HepG2 (cell line): ENCODE measurements around the gene KRTAP1-5. TPM values are rescaled to one million over a fixed set of nuclear protein-coding genes. Genes with fewer than 3 reads are reported as not detected.

ENCODE experiments used
- ATAC-seq: fragments of 200-7000 bp; cut with Tn5 transposase; 3 replicates; pipeline ENCODE4 v1.9.1; 2020; ENCODE audit warnings: mild to moderate bottlenecking, moderate library complexity
- BruUV-seq: library from RNA; stranded (reverse); fragments of 400-500 nt; replicated peaks from 2 replicates; lab custom pipeline; 2021; lab: Mats Ljungman, UMichigan
- CTCF ChIA-PET: fragments of 300-600 bp; formaldehyde crosslinking; extraction: SDS; loops from one replicate; lab custom pipeline; 2021; ENCODE audit warnings: low total read pairs, inconsistent platforms, low intra/inter-chr PET ratio; lab: Yijun Ruan, JAX
- POLR2A ChIA-PET: fragments of 350-600 bp; sonication (Branson Sonifier 250); formaldehyde crosslinking; loops from one replicate; lab custom pipeline; 2020; ENCODE audit warnings: antibody characterized with exemption, inconsistent platforms; lab: Yijun Ruan, JAX
- DNase-seq: peaks from one replicate; pipeline ENCODE4 v3.0.0-alpha.2; 2015; ENCODE audit warnings: low spot score
- FAIRE-seq: peaks from 3 replicates; lab custom pipeline; 2011; peaks lifted over from hg19 to GRCh38; lab: Jason Lieb, UNC
- H2AFZ ChIP-seq: one replicate; pipeline ENCODE4 v1.6.1; 2011; ENCODE audit warnings: low read length, inconsistent platforms
- H3K27ac ChIP-seq: fragments of 300-600 bp; 3 replicates; pipeline ENCODE4 v1.8.0; 2011; ENCODE audit warnings: mixed run types, mild to moderate bottlenecking, mixed read lengths, low read length, inconsistent platforms; ENCODE audit not compliant: insufficient read depth; ENCODE audit errors: extremely low read length
- H3K27me3 ChIP-seq, 2 experiments: fragments of 200-600 bp in 1 of 2; 2 replicates in 1 of 2; 3 replicates in 1 of 2; pipeline versions ENCODE4 v1.6.0 to v1.8.0; 2011; ENCODE audit warnings: low read length in 2 of 2, mild to moderate bottlenecking in 2 of 2, moderate library complexity in 2 of 2, inconsistent platforms in 1 of 2; ENCODE audit not compliant: insufficient read depth in 2 of 2, control insufficient read depth in 1 of 2
- H3K36me3 ChIP-seq, 2 experiments: fragments of 200-600 bp in 1 of 2; replicated peaks in 1 of 2; 2 replicates in 1 of 2; 3 replicates in 1 of 2; pipeline versions ENCODE4 v1.5.1 to v1.8.0; 2011; ENCODE audit warnings: low read length in 2 of 2, inconsistent platforms in 1 of 2; ENCODE audit not compliant: insufficient read depth in 2 of 2, control insufficient read depth in 1 of 2
- H3K4me1 ChIP-seq: 2 replicates; pipeline ENCODE4 v1.5.1; 2012; ENCODE audit warnings: low read length, inconsistent platforms; ENCODE audit not compliant: insufficient read depth
- H3K4me2 ChIP-seq: 2 replicates; pipeline ENCODE4 v1.6.0; 2011; ENCODE audit warnings: low read depth, low read length, inconsistent platforms
- H3K4me3 ChIP-seq, 3 experiments: fragments of 200-600 bp in 1 of 3; sonication (generic), shearing (Covaris generic) in 1 of 3; replicated peaks in 1 of 3; 2 replicates each; pipeline ENCODE4 v1.5.1; 2011 to 2016; ENCODE audit warnings: low read length in 3 of 3, inconsistent platforms in 2 of 3, low read depth in 2 of 3, mild to moderate bottlenecking in 2 of 3, control low read depth in 1 of 3, mixed read lengths in 1 of 3; ENCODE audit not compliant: insufficient read depth in 1 of 3
- H3K79me2 ChIP-seq: one replicate; pipeline ENCODE4 v1.6.1; 2011; ENCODE audit warnings: low read length, inconsistent platforms; ENCODE audit not compliant: insufficient read depth
- H3K9ac ChIP-seq: 2 replicates; pipeline ENCODE4 v1.6.0; 2011; ENCODE audit warnings: mild to moderate bottlenecking, low read depth, low read length, inconsistent platforms; ENCODE audit not compliant: insufficient read depth
- H3K9me3 ChIP-seq: 2 replicates; pipeline ENCODE4 v1.5.1; 2012; ENCODE audit warnings: mild to moderate bottlenecking, low read length
- H4K20me1 ChIP-seq: 2 replicates; pipeline ENCODE4 v1.6.0; 2011; ENCODE audit warnings: inconsistent platforms, mild to moderate bottlenecking, low read length, moderate library complexity; ENCODE audit not compliant: insufficient read depth
- E2F1 ChIP-seq: sonication (generic); formaldehyde crosslinking; IDR thresholded peaks from 2 replicates; pipeline ENCODE4 v1.5.0; 2020; ENCODE audit warnings: missing genetic modification reagents
- EHMT2 ChIP-seq: fragments of 200-600 bp; sonication (generic); IDR thresholded peaks from 2 replicates; pipeline ENCODE4 v1.7.0; 2017; ENCODE audit warnings: antibody characterized with exemption, low read depth, low read length, borderline replicate concordance
- ELF4 ChIP-seq: sonication (generic); formaldehyde crosslinking; IDR thresholded peaks from 2 replicates; pipeline ENCODE4 v1.5.0; 2020; ENCODE audit warnings: missing genetic modification reagents, mild to moderate bottlenecking, moderate library complexity, borderline replicate concordance
- FOXA1 ChIP-seq, 2 experiments: fragments of 450-650 bp in 1 of 2; sonication (generic) in 1 of 2; formaldehyde crosslinking in 1 of 2; IDR thresholded peaks; 2 replicates each; pipeline versions ENCODE4 v1.4.0 to v1.6.1; 2016 to 2020; ENCODE audit warnings: missing genetic modification reagents in 1 of 2
- HIVEP1 ChIP-seq: sonication (generic); formaldehyde crosslinking; IDR thresholded peaks from 2 replicates; pipeline ENCODE4 v1.4.0; 2020; ENCODE audit warnings: mild to moderate bottlenecking, missing genetic modification reagents
- KAT2B ChIP-seq: fragments of 150-350 bp; IDR thresholded peaks from 2 replicates; pipeline ENCODE4 v1.6.1; 2014; ENCODE audit warnings: low read depth, low read length, borderline replicate concordance
- PRDM15 ChIP-seq: sonication (generic); formaldehyde crosslinking; IDR thresholded peaks from 2 replicates; pipeline ENCODE4 v1.4.0; 2020; ENCODE audit warnings: missing genetic modification reagents
- SETDB1 ChIP-seq: sonication (generic); formaldehyde crosslinking; IDR thresholded peaks from 2 replicates; pipeline ENCODE4 v1.5.1; 2020; ENCODE audit warnings: missing genetic modification reagents, mild to moderate bottlenecking, borderline replicate concordance
- SUZ12 ChIP-seq: fragments of 150-350 bp; IDR thresholded peaks from 2 replicates; pipeline ENCODE4 v1.6.1; 2014; ENCODE audit warnings: low read depth, low read length
- TGIF2 ChIP-seq: IDR thresholded peaks from 2 replicates; pipeline ENCODE4 v1.6.1; 2016; ENCODE audit warnings: control low read depth, missing compliant biosample characterization
- ZFP36L2 ChIP-seq: sonication (generic); formaldehyde crosslinking; IDR thresholded peaks from 2 replicates; pipeline ENCODE4 v1.4.0; 2020; ENCODE audit warnings: missing genetic modification reagents
- ZNF317 ChIP-seq: sonication (generic); formaldehyde crosslinking; IDR thresholded peaks from 2 replicates; pipeline ENCODE4 v1.5.0; 2020; ENCODE audit warnings: mild to moderate bottlenecking, missing genetic modification reagents
- ZNF33A ChIP-seq: sonication (generic); formaldehyde crosslinking; IDR thresholded peaks from 2 replicates; pipeline ENCODE4 v1.5.1; 2020; ENCODE audit warnings: missing genetic modification reagents, mild to moderate bottlenecking, moderate library complexity, borderline replicate concordance
- ZNF563 ChIP-seq: sonication (generic); formaldehyde crosslinking; IDR thresholded peaks from 2 replicates; pipeline ENCODE4 v1.8.0; 2022; ENCODE audit warnings: mild to moderate bottlenecking, moderate library complexity, missing genetic modification reagents
- ZNF713 ChIP-seq: sonication (generic); formaldehyde crosslinking; IDR thresholded peaks from 2 replicates; pipeline ENCODE4 v1.4.0; 2020; ENCODE audit warnings: mild to moderate bottlenecking, missing genetic modification reagents
- ZNF747 ChIP-seq: sonication (generic); formaldehyde crosslinking; IDR thresholded peaks from 2 replicates; pipeline ENCODE4 v1.8.1; 2023; ENCODE audit warnings: missing genetic modification reagents, mild to moderate bottlenecking, borderline replicate concordance
- ZNF773 ChIP-seq: sonication (generic); formaldehyde crosslinking; IDR thresholded peaks from 2 replicates; pipeline ENCODE4 v1.4.0; 2020; ENCODE audit warnings: missing genetic modification reagents, borderline replicate concordance
- ZSCAN29 ChIP-seq: sonication (generic); formaldehyde crosslinking; conservative IDR thresholded peaks from 2 replicates; pipeline ENCODE4 v1.4.0; 2020; ENCODE audit warnings: mild to moderate bottlenecking, missing genetic modification reagents
- in situ Hi-C: cut with HindIII; loops from 2 replicates; pipeline ENCODE4 v1.10.0; 2017; ENCODE audit warnings: low pct_unique_long_range_greater_than_20kb; ENCODE audit not compliant: extremely low pct_ligation_motif_present
- intact Hi-C: fragments of 100-400 bp; cut with micrococcal nuclease; formaldehyde crosslinking; loops from one replicate; pipeline ENCODE4 v1.10.0; 2022; ENCODE audit not compliant: unreplicated experiment
- polyA plus RNA-seq, 8 experiments: library from polyadenylated mRNA; depleted of rRNA in 3 of 8; stranded (reverse) in 7 of 8; unstranded in 1 of 8; fragments of >200 nt; fragmentation: Illumina TruSeq in 4 of 8; extraction: Trizol in 4 of 8; gene quantifications; 2 replicates each; pipeline versions ENCODE4 v1.2.1 to v1.2.3, GENCODE V29; 2011 to 2016; ENCODE audit warnings: low read depth in 4 of 8, missing spikeins in 1 of 8, mixed read lengths in 1 of 8; ENCODE audit not compliant: insufficient read depth in 1 of 8
- total RNA-seq, 5 experiments: library from RNA; depleted of rRNA; stranded (reverse); fragments of >200 nt; fragmentation: Illumina TruSeq; extraction: Trizol; gene quantifications; 2 replicates each; pipeline ENCODE4 v1.2.3, GENCODE V29; 2016; ENCODE audit warnings: low read depth in 1 of 5
- TF ChIP-seq, protein P1 (sequence below): sonication (generic); formaldehyde crosslinking; IDR thresholded peaks from 2 replicates; pipeline ENCODE4 v1.4.0; 2020; ENCODE audit warnings: missing genetic modification reagents; ENCODE audit errors: not compliant biosample characterization
- TF ChIP-seq, protein P2 (sequence below): sonication (generic); formaldehyde crosslinking; IDR thresholded peaks from 2 replicates; pipeline ENCODE4 v1.4.0; 2020; ENCODE audit warnings: missing genetic modification reagents

The KRTAP1-5 gene
- total and polyA plus RNA-seq, 2 of the 13 experiments (the other 11 are each of a cell fraction or from before 2014, with no cell fraction given): 0.09 TPM; not detected in 1

- intact Hi-C loops: no loop called here
- peak overlapping the region; percentile 70 for H3K27ac ChIP-seq
- in situ Hi-C loops: no loop called here
- TF ChIP-seq KAT2B: no peak
- TF ChIP-seq ELF4 (CRISPR knock-in tag): no peak
- TF ChIP-seq ZSCAN29 (CRISPR knock-in tag): no peak
- TF ChIP-seq PRDM15 (CRISPR knock-in tag): no peak
- TF ChIP-seq, protein P1, sequence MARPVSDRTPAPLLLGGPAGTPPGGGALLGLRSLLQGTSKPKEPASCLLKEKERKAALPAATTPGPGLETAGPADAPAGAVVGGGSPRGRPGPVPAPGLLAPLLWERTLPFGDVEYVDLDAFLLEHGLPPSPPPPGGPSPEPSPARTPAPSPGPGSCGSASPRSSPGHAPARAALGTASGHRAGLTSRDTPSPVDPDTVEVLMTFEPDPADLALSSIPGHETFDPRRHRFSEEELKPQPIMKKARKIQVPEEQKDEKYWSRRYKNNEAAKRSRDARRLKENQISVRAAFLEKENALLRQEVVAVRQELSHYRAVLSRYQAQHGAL (CRISPR knock-in tag): no peak
- TF ChIP-seq ZFP36L2 (CRISPR knock-in tag): no peak
- TF ChIP-seq ZNF773 (CRISPR knock-in tag): no peak
- no peak for TF ChIP-seq ZNF33A (CRISPR knock-in tag)
- no peak for TF ChIP-seq EHMT2
- TF ChIP-seq TGIF2: no peak
- no peak for TF ChIP-seq E2F1
- TF ChIP-seq SUZ12: no peak
- no peak for TF ChIP-seq ZNF747 (CRISPR knock-in tag)
- no peak for TF ChIP-seq ZNF563 (CRISPR knock-in tag)
- no peak for TF ChIP-seq HIVEP1 (CRISPR knock-in tag)
- no peak for TF ChIP-seq FOXA1 (IDR thresholded peaks at IDR 0.05)
- no peak for TF ChIP-seq FOXA1 (CRISPR knock-in tag; IDR thresholded peaks at IDR 0.05)
- no peak for TF ChIP-seq ZNF317 (CRISPR knock-in tag)
- TF ChIP-seq ZNF713: no peak
- TF ChIP-seq SETDB1 (CRISPR knock-in tag): no peak
- TF ChIP-seq, protein P2, sequence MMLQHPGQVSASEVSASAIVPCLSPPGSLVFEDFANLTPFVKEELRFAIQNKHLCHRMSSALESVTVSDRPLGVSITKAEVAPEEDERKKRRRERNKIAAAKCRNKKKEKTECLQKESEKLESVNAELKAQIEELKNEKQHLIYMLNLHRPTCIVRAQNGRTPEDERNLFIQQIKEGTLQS (CRISPR knock-in tag): no peak
- ChIA-PET POLR2A (interaction anchor here (1.1 to 2.1 kb wide), 4 partner anchors 10 to 108 kb away, joined by 4 to 15 read pairs (median 10); no protein-coding TSS in a partner anchor), CTCF (no interaction called here)
- H3K4me3 ChIP-seq: no peak overlapping the region
- H2AFZ ChIP-seq: no peak overlapping the region
- H3K4me1 ChIP-seq: peaks cover 57% of the 10 kb centered on the region
- BruUV-seq: no TSS peak
- H4K20me1 ChIP-seq: no peaks in the 10 kb centered on the region
- H3K4me2 ChIP-seq: no peak overlapping the region
- H3K27me3 ChIP-seq: no peaks in the 10 kb centered on the region
- H3K9ac ChIP-seq: no peak overlapping the region
- H3K36me3 ChIP-seq: no peaks in the 10 kb centered on the region
- no peaks in the 10 kb centered on the region for H3K79me2 ChIP-seq
- no peaks in the 10 kb centered on the region for H3K9me3 ChIP-seq
- ATAC-seq (no peak), FAIRE-seq (no peak), DNase-seq (no peak)
Observed at GRCh38 chr17:41010441-41010840, 16.6 kb downstream of the KRTAP1-5 start.
